HFF-Myc (cell line): ENCODE data around the gene TNS1.

ENCODE experiments used
- DNase-seq: peaks from one replicate; pipeline ENCODE4 v3.0.0-alpha.2; 2011; ENCODE audit warnings: low read depth; ENCODE audit errors: extremely low read depth
- H3K4me3 ChIP-seq: replicated peaks from 2 replicates; pipeline ENCODE4 v1.5.1; 2011; ENCODE audit warnings: low read depth, mild to moderate bottlenecking, control low read depth, low read length
- TF ChIP-seq, protein P1 (sequence below): IDR thresholded peaks from 2 replicates; pipeline ENCODE4 v1.5.1; 2012; ENCODE audit warnings: mild to moderate bottlenecking, low read depth, low read length, control low read depth; ENCODE audit errors: missing control alignments

Gene TNS1

DNA sequence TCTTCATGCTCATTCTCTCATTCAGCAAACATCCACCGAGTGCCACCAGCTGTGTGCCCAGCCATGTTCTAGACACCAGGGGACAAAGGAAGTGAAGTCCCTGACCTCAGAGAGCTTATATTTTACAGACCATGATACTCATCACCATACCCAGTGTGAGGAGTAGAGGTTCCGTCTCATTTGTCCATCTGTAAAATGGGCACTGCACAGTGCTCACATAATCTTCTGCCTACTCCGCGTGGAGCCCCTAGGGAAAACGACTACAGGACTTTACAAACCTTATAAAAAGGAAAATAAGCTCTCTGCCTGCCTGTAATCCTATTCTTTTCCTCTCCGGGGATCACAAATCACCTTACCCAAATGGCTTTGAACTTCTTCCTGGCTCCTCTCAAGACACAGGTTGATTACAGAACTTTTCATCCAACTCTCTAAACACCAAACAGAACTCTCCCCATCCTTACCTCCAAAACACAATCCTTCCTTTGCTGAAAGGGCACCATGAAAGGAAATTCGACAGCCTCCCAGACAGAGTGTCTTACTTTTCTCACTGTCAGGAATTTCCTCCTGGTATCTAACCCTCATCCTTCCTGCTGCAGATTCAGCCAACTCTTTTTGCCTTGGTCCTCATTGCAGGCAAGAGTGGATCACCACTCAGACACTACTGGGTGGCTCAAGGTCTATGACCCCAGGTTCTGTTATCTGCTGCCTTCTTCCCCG is 99.5 kb downstream of the TNS1 start:
- DNase-seq, result no peak
- TF ChIP-seq, protein P1, sequence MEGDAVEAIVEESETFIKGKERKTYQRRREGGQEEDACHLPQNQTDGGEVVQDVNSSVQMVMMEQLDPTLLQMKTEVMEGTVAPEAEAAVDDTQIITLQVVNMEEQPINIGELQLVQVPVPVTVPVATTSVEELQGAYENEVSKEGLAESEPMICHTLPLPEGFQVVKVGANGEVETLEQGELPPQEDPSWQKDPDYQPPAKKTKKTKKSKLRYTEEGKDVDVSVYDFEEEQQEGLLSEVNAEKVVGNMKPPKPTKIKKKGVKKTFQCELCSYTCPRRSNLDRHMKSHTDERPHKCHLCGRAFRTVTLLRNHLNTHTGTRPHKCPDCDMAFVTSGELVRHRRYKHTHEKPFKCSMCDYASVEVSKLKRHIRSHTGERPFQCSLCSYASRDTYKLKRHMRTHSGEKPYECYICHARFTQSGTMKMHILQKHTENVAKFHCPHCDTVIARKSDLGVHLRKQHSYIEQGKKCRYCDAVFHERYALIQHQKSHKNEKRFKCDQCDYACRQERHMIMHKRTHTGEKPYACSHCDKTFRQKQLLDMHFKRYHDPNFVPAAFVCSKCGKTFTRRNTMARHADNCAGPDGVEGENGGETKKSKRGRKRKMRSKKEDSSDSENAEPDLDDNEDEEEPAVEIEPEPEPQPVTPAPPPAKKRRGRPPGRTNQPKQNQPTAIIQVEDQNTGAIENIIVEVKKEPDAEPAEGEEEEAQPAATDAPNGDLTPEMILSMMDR, result no peak
- no peak overlapping the region for H3K4me3 ChIP-seq

- no peak for DNase-seq
- no peak overlapping the region for H3K4me3 ChIP-seq
Observed at GRCh38 chr2:217902379-217903141, 100.2 kb downstream of the TNS1 start.

DNA sequence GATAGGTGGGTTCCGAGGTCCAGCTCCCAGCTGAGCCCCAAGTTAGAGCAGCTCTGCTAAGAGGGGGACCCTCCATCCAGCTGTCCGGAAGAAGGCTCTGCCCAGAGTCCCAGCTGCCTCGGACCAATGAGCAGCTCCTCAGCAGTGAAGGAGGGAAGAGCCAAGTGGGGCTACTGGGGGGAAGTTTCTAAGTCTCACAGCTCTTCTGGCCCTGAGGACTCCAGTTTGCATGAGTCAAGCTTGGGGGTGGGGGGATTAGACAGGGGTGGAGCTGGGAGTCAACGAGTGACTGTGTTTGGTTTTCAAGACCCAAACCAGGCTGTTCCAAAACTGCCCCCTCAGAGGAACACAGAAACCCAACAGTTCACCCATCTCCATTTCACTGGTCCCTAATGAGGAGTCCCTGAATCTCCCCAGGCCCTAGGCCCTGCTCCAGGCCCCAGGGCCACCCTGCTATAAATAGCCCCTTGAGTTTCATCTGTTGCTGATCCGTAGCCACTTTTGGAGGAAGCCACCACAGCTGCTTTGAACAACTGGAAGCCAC is 100.9 kb downstream of the TNS1 start:
- TF ChIP-seq, protein P1, result no peak
- DNase-seq, result no peak
- no peak overlapping the region for H3K4me3 ChIP-seq

More at GRCh38 chr2:217902379-217903141, 100.2 kb downstream of the TNS1 start:
- TF ChIP-seq, protein P1, result no peak

DNA sequence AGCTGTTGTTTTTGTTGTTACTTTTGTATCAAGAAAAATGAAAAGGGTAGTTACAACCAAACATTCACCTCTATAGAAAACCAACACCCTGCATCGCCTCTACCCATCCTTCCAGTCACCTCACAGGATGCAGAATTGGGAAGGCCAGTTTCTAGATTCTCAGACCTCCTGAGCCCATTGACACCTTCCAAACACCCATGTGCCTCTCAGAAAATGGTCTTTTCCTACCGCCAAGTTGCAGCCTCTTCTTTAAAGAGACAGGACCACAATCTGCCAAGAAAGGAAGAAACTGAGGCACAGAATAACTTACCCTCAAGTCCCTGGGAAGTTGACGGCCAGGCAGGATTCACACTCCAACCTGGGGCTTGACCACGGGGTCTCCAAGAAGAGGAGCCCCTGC is 101.4 kb downstream of the TNS1 start:
- TF ChIP-seq, protein P1, result no peak
- DNase-seq, result no peak
- no peak overlapping the region for H3K4me3 ChIP-seq

GRCh38 chr2:217900780-217901360 is 101.9 kb downstream of the TNS1 start:
- TF ChIP-seq, protein P1, result no peak
- DNase-seq, result no peak
- no peak overlapping the region for H3K4me3 ChIP-seq

DNA sequence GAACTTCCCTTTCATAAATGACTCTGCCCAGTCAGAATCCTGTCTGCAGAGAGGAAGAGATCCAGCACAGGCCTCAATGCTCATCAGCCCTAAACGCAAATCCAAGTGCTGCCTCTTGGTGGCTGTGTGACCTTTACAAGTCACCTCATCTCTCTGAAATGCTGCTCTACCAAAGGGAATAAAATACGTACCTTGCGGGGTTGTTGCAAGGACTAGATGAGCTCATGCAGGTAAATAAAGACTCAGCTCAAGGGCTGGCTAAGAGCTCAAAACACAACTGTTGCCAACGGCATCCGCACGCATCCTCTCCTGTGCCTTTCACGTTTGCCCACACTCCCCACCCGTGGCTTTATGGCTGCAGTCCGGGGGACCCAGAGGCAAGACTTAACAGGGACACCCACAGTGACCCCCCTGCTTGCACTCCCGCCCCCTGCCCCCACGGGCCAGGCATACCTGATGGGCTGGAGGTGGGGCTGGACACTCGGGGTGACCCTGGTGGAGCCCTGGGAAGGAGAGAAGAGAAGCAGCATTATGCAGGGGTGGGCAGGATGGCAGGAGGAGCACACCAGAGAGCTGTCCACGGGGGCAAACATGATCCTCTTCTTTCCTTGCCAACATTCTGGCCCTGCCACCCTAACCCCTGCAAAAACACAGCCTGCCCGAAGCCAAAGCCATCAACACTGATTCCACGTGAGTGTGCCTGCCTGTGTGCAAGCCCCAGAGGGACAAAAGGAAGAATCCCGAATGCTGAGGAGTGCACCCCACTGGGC is 102.6 kb downstream of the TNS1 start:
- H3K4me3 ChIP-seq, result no peak overlapping the region
- TF ChIP-seq, protein P1, result no peak
- DNase-seq, result no peak
